Motor neuron (in vitro differentiated cells): ENCODE measurements around the gene MVD. TPM values are rescaled to one million over a fixed set of nuclear protein-coding genes. Genes with fewer than 3 reads are reported as not detected.

Source experiments
- ATAC-seq, 8 experiments: fragments of 200-7000 bp; cut with Tn5 transposase; replicated peaks in 6 of 8; 2 replicates each; pipeline ENCODE4 v1.8.0; 2021; ENCODE audit warnings: mild to moderate bottlenecking in 8 of 8, moderate library complexity in 8 of 8
- H3K27ac ChIP-seq, 2 donors: fragments of 250-450 bp; sonication (Bioruptor Pico); 2 replicates each; pipeline ENCODE4 v1.9.0; 2021; ENCODE audit warnings: antibody characterized with exemption in 2 of 2, mild to moderate bottlenecking in 2 of 2, moderate library complexity in 1 of 2
- H3K4me1 ChIP-seq, 2 donors: fragments of 250-450 bp; sonication (Bioruptor Pico); replicated peaks in 1 of 2; 2 replicates each; pipeline ENCODE4 v1.6.1; 2021; ENCODE audit warnings: antibody characterized with exemption in 2 of 2, mild to moderate bottlenecking in 2 of 2, moderate library complexity in 1 of 2
- H3K4me3 ChIP-seq, 5 donors: fragments of 250-450 bp; sonication (Bioruptor Pico); 2 replicates each; pipeline ENCODE4 v1.9.0; 2021; ENCODE audit warnings: antibody characterized with exemption in 5 of 5, mild to moderate bottlenecking in 5 of 5, moderate library complexity in 4 of 5
- WGBS, 10 experiments: fragments of 450-650 bp; shearing (Covaris generic); methylation state at CpG; one replicate each; pipeline ENCODE4 v1.0.0; 2022; 5-methylcytosine and 5-hydroxymethylcytosine counted together
- in situ Hi-C, 9 experiments: fragments of 400-800 bp; cut with MboI; loops; one replicate each; pipeline ENCODE4 v1.15.0; 2021; ENCODE audit warnings: low sequenced_read_pairs in 9 of 9, low pct_unique_long_range_greater_than_20kb in 2 of 9; ENCODE audit not compliant: unreplicated experiment in 9 of 9
- total RNA-seq, 8 experiments: library from RNA; unstranded; fragments of 300-600 nt; gene quantifications; 2 replicates each; pipeline versions ENCODE4 v1.2.3 to v1.2.4, GENCODE V29; 2022

MVD gene
- total RNA-seq, 8 experiments from 2014 or later, result 41.7 to 108 (median 88.2) TPM

DNA sequence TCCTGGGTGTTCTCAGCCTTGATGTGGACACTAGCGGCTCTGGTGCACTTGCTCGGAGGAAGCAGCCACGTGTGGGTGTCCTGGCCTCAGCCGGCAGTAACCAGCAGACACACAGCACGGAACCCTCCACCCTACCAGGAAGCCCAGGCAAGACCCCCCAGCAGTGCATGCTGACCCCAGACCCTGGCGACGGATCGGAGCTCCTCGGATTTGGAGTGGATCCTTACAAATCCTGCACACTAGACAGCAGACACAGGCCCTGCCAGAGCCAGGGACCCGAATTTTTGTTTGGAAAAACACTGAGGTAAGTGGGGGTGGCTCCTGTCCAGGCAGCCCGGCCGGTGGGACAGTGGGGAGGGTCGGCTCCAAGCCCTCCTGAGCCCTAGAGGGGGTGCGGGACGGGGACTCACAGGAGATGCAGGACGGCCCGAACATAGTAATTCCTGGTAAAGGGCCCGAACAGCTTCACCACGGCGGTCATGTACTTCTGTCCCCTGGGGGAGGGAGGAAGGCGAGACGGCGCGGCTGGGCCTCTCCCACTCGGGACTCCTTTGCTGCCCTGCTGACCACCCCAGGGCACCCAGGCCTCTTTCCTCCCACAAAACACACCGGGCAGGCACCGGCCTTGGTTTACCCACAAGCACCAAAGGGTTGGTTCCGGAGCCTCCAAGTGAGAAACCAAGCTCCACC, 16.4 kb downstream of the MVD start:
- no peak overlapping the region for H3K4me3 ChIP-seq
- H3K4me1 ChIP-seq, result peaks cover 13 to 16% of the 10 kb centered on the region in 2 donors
- ATAC-seq, result no peak
- WGBS, 10 experiments, result 50 to 100% (median 79%) methylated on average over 1 to 6 of the region's 28 CpGs; no CpG with 5 or more reads in 6 of the 10 experiments
- H3K27ac ChIP-seq, result no peak overlapping the region
- in situ Hi-C loops, result no loop called here

- in situ Hi-C loops, result no loop called here
- 60 to 100% (median 77%) methylated on average over 1 to 5 of the region's 23 CpGs; no CpG with 5 or more reads in 7 of the 10 experiments for WGBS, 10 experiments
These were observed 16.9 kb downstream of the MVD start for GRCh38 chr16:88645941-88646340.

DNA sequence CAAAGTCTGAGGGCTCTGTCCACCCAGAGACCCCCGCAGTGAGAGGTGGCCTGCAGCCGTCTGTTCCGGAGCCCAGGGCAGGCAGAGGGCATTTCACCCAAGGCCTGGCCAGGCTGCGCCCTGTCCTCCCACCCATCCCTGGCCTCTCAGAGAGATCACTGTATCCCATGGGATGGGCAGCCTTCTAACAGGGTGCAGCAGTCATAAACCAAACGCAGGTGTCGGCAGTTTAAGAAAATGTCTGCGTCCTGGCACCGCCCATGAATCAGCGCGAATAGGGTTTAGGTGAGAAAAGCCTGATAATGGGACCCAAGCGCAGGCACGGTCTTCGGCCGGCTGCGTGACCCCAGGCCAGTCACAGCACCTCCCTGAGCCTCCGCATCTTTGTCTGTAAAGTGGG, 17.4 kb downstream of the MVD start:
- 80 to 100% (median 94%) methylated on average over 1 to 7 of the region's 16 CpGs; no CpG with 5 or more reads in 6 of the 10 experiments for WGBS, 10 experiments
- peak in 1 of 8 experiments; percentile 1 for ATAC-seq
- Histone ChIP-seq H3K4me3 (no peak overlapping the region), H3K4me1 (peaks cover 4 to 12% of the 10 kb centered on the region in 2 donors), H3K27ac (peak overlapping the region in 1 of 2 donors; percentile 6)
- in situ Hi-C loops, result no loop called here

More at GRCh38 chr16:88645941-88646340, 16.9 kb downstream of the MVD start:
- Histone ChIP-seq H3K4me3 (no peak overlapping the region), H3K27ac (no peak overlapping the region), H3K4me1 (peaks cover 7 to 13% of the 10 kb centered on the region in 2 donors)
- ATAC-seq, result no peak

GRCh38 chr16:88643644-88643932, 19.3 kb downstream of the MVD start:
- Histone ChIP-seq H3K4me3 (no peak overlapping the region), H3K27ac (no peak overlapping the region), H3K4me1 (peaks cover 0 to 3% of the 10 kb centered on the region in 2 donors)
- no peak for ATAC-seq
- in situ Hi-C loops, result no loop called here
- WGBS, 10 experiments, result 85% methylated on average over 6 of the region's 9 CpGs; no CpG with 5 or more reads in 9 of the 10 experiments

DNA sequence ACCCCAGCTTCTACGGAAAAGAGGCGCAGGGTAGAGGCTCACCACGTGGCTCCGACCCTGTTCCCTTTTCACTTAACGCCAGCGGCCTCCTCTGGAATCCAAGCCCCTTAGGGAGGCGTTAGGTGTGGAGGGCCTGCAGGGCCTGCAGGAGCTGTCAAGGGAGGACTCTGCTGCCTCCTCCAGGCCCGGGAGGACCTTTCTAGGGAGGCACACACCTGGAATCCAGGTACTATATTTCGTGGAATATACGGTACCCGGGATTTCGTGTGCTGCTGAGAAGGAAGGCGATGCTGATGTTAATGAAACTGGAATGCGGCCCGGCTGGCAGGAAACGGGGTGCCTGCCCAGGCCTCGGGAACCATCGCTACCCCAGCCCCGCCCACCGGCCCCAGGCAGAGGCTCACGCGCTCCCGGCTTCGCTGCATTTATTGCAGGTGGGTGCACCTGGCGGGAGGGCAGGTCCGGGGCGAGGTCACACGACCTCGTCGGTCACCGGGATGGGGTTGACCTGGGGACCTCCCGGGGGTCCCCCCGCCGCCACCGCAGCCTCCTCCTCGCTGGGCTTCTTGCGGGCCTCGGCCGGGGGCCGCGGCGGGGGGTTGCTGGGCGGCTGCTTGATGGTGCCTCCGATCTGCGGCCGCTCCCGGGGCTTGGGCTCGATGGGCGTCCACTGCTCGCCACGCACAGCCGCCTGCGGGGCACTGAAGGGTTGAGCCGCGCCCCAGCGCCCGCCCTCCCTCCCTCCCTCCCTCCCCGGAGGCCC, 19.8 kb downstream of the MVD start:
- Histone ChIP-seq H3K4me3 (no peak overlapping the region), H3K27ac (no peak overlapping the region), H3K4me1 (peaks cover 0 to 3% of the 10 kb centered on the region in 2 donors)
- in situ Hi-C loops, result no loop called here
- ATAC-seq, result no peak
- WGBS, 10 experiments, result 50 to 100% (median 88%) methylated on average over 1 to 9 of the region's 58 CpGs; no CpG with 5 or more reads in 6 of the 10 experiments

GRCh38 chr16:88640498-88641247, 22.2 kb downstream of the MVD start:
- 0 to 86% (median 38%) methylated on average over 1 to 6 of the region's 17 CpGs; no CpG with 5 or more reads in 6 of the 10 experiments for whole genome bisulfite sequencing, 10 experiments
- H3K4me1 ChIP-seq, result peaks cover 0 to 3% of the 10 kb centered on the region in 2 donors
- no peak overlapping the region for H3K4me3 ChIP-seq
- in situ Hi-C loops, result no loop called here
- H3K27ac ChIP-seq, result no peak overlapping the region
- ATAC-seq, result no peak

GRCh38 chr16:88640039-88640495, 22.8 kb downstream of the MVD start:
- Histone ChIP-seq H3K27ac (no peak overlapping the region), H3K4me1 (no peaks in the 10 kb centered on the region), H3K4me3 (no peak overlapping the region)
- WGBS, 10 experiments, result 33 to 90% (median 62%) methylated on average over 2 to 8 of the region's 13 CpGs; no CpG with 5 or more reads in 6 of the 10 experiments
- peak in 1 of 8 experiments; percentile 3 for ATAC-seq
- in situ Hi-C loops, result no loop called here

DNA sequence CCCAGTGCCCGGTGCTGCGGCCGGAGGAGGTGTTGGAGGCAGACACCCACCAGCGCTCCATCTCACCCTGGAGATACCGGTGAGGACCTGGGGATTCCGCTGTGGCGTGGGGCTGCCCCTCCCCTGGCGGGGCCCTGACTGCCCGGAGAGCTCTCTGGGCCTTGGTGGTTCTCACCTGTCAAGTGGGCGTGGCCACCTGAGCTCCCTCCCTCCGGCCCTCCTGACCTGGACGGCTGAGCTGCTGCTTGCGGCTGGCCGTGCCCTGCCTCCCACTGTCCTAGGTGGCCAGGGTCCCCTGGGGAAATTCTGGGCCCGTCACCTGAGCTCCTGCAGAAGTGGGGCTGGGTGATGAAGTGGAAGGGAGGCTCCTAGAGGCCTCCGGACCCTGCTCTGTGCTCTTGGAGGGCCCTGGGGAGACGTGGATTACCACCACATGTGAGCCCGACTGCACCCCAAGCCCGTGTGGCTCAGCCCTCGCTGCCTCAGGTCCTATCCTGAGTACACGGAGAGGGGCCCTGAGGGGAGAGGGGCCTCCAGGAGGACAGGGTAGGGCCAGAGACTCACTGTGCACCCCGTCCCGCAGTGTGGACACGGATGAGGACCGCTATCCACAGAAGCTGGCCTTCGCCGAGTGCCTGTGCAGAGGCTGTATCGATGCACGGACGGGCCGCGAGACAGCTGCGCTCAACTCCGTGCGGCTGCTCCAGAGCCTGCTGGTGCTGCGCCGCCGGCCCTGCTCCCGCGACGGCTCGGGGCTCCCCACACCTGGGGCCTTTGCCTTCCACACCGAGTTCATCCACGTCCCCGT, 23.5 kb downstream of the MVD start:
- Histone ChIP-seq H3K27ac (no peak overlapping the region), H3K4me1 (peaks cover 0 to 1% of the 10 kb centered on the region in 2 donors), H3K4me3 (no peak overlapping the region)
- in situ Hi-C loops, result no loop called here
- ATAC-seq, result peak in 6 of 8 experiments; percentile 11 to 33 (median 21)
- 3 to 25% methylated on average over 7 to 8 of the region's 45 CpGs; no CpG with 5 or more reads in 8 of the 10 experiments for WGBS, 10 experiments

DNA sequence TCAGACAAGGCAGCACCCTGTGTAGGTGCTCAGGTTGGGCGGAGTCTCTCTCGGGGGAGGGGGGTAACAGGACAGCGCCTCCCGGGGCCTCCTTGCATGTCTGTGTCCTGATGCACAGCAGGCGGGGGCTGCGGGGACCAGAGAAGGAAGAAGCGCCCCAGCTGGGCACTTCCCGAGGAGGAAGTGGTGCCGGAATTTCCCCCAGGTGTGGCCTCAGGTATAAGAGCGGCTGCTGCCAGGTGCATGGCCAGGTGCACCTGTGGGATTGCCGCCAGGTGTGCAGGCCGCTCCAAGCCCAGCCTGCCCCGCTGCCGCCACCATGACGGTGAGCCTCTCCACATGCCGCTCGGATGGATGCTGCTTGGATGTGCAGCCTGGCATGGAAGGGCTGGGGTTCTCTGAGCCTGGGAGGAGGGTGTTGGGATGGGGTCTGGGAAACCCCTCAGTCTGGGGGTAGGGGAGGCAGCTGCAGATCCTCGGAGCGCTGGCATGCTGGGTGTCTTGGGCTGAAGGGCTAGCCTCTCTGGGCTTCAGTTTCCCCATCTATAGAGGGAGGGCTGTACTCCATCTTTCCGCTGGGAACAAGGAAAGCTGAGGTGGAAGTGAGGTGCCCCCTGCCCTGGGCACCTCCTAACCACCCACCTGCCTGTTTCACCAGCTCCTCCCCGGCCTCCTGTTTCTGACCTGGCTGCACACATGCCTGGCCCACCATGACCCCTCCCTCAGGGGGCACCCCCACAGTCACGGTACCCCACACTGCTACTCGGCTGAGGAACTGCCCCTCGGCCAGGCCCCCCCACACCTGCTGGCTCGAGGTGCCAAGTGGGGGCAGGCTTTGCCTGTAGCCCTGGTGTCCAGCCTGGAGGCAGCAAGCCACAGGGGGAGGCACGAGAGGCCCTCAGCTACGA, 24.3 kb downstream of the MVD start, which contains the start of gene IL17C:
Gene IL17C (plus strand): TSS at position 250 of the 908 bp plus-strand sequence. CDS start 70 bp downstream, at position 320.
- in situ Hi-C loops, result no loop called here
- Histone ChIP-seq H3K4me3 (no peak within 1 kb of the TSS), H3K4me1 (peaks cover 0 to 3% of the 10 kb centered on the region in 2 donors), H3K27ac (no peak within 1 kb of the TSS)
- 6 to 70% (median 60%) methylated on average over 1 to 4 of the region's 27 CpGs; no CpG with 5 or more reads in 5 of the 10 experiments for WGBS, 10 experiments
- ATAC-seq, result peak in 1 of 8 experiments; percentile 5

DNA sequence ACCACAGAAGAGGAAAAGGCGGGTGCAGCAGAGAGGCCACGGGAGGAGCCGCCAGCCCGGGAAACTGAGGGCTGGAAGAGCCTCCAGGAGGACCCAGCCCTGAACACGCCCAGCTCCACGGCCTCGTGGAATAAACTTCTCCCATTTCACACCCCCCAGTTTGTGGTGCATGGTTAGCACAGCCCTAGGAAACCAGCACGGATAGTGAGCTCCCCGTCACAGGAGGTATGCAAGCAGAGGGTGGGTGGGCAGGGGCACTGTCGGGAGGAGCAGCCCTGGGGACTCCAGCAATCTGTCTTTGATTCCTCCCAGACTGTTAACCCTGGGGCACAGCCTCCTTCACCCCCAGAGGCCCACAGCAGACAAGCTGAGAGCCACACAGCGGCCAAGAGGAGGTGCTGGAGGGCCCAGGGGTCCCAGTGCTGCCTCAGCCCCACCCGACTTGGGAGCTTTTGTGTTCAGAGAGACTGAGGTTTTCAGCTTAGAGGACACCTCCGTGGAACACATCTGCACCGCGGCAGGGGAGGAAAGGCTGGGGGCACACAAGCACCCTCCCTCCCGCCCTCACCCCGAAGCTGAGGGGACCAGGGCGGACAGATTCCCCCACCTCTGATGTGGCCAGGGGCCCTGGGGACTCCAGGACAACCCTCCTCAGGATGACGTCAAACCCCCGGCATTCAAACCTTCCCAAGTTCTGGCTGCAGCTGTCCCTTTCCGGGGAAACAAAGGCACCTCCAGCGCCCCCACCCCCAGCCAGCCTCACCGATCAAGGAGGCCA, 26.2 kb downstream of the MVD start:
- in situ Hi-C loops, result no loop called here
- Histone ChIP-seq H3K4me3 (no peak overlapping the region), H3K27ac (no peak overlapping the region), H3K4me1 (peaks cover 0 to 3% of the 10 kb centered on the region in 2 donors)
- 30 to 80% (median 61%) methylated on average over 2 to 5 of the region's 23 CpGs; no CpG with 5 or more reads in 7 of the 10 experiments for WGBS, 10 experiments
- ATAC-seq, result no peak
